Astrocyte of the spinal cord (primary cell): Measurements from ENCODE around the gene STXBP5.
A peak's percentile ranks its signal among the peaks of the same experiment; 100 is the strongest.

Experiments
- DNase-seq: peaks from one replicate; pipeline ENCODE4 v3.0.0; 2011; ENCODE audit warnings: low read depth, low spot score
- H3K4me3 ChIP-seq: 2 replicates; pipeline ENCODE4 v1.5.1; 2011; ENCODE audit warnings: low read depth, mild to moderate bottlenecking, low read length, moderate library complexity
- CTCF ChIP-seq: IDR thresholded peaks from 2 replicates; pipeline ENCODE4 v1.5.1; 2012; ENCODE audit warnings: low read depth, mild to moderate bottlenecking, low read length, inconsistent platforms
- in situ Hi-C: cut with HindIII; loops from 2 replicates; pipeline ENCODE4 v1.10.0; 2017; ENCODE audit warnings: low sequenced_read_pairs

The STXBP5 gene

GRCh38 chr6:147201885-147202515 lies 2.2 kb upstream of the STXBP5 start:
- in situ Hi-C loops, result no loop called here
- peak overlapping the region; percentile 89 for H3K4me3 ChIP-seq
- no peak for TF ChIP-seq CTCF
- peak; percentile 60 for DNase-seq

- peak overlapping the region; percentile 89 for H3K4me3 ChIP-seq
- in situ Hi-C loops, result no loop called here
- no peak for TF ChIP-seq CTCF
- peak; percentile 97 for DNase-seq
Measured at GRCh38 chr6:147202516-147203310, 1.5 kb upstream of the STXBP5 start.

- in situ Hi-C loops, result no loop called here
- peak; percentile 83 for DNase-seq
- peak overlapping the region; percentile 89 for H3K4me3 ChIP-seq
- TF ChIP-seq CTCF, result no peak
Measured at GRCh38 chr6:147203311-147204059, 732 bp upstream of the STXBP5 start.

GRCh38 chr6:147204843-147205311 lies 660 bp downstream of the STXBP5 start:
- peak overlapping the region; percentile 89 for H3K4me3 ChIP-seq
- in situ Hi-C loops, result no loop called here
- no peak for TF ChIP-seq CTCF
- DNase-seq, result no peak

GRCh38 chr6:147205690-147206600 lies 1.7 kb downstream of the STXBP5 start:
- TF ChIP-seq CTCF, result no peak
- peak overlapping the region; percentile 89 for H3K4me3 ChIP-seq
- no peak for DNase-seq
- in situ Hi-C loops, result no loop called here
